ENCODE data around the gene FGF14. TPM values are rescaled to one million over a fixed set of nuclear protein-coding genes. Genes with fewer than 3 reads are reported as not detected.

FGF14 gene
- total RNA-seq, 1 donor from 2014 or later: 1.4 TPM

GRCh38 chr13:102145750-102146149 is 256.1 kb downstream of the FGF14 start:
- H3K4me3 ChIP-seq: no peak overlapping the region
- H3K27ac ChIP-seq: no peak overlapping the region
- H4K20me1 ChIP-seq (ENCODE audit: low read depth): no peaks in the 10 kb centered on the region
- no peaks in the 10 kb centered on the region for H3K9me3 ChIP-seq (ENCODE audit: low read depth)
- DNase-seq (ENCODE audit: low spot score): no peak
- H3K4me1 ChIP-seq: no peaks in the 10 kb centered on the region
- H3K36me3 ChIP-seq: no peaks in the 10 kb centered on the region
- TF ChIP-seq EZH2 (IDR thresholded peaks at IDR 0.05): no peak
- TF ChIP-seq EZH2phosphoT487 (IDR thresholded peaks at IDR 0.05): no peak
- TF ChIP-seq, protein P1, sequence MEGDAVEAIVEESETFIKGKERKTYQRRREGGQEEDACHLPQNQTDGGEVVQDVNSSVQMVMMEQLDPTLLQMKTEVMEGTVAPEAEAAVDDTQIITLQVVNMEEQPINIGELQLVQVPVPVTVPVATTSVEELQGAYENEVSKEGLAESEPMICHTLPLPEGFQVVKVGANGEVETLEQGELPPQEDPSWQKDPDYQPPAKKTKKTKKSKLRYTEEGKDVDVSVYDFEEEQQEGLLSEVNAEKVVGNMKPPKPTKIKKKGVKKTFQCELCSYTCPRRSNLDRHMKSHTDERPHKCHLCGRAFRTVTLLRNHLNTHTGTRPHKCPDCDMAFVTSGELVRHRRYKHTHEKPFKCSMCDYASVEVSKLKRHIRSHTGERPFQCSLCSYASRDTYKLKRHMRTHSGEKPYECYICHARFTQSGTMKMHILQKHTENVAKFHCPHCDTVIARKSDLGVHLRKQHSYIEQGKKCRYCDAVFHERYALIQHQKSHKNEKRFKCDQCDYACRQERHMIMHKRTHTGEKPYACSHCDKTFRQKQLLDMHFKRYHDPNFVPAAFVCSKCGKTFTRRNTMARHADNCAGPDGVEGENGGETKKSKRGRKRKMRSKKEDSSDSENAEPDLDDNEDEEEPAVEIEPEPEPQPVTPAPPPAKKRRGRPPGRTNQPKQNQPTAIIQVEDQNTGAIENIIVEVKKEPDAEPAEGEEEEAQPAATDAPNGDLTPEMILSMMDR (IDR thresholded peaks at IDR 0.05): no peak
- H3K9ac ChIP-seq: no peak overlapping the region
- H3K4me3 Mint-ChIP-seq: no peak overlapping the region
- no peak overlapping the region for H2AFZ ChIP-seq (replicated peaks)
- no peaks in the 10 kb centered on the region for H3K27me3 ChIP-seq
- no peaks in the 10 kb centered on the region for H3K9me3 Mint-ChIP-seq
- no peaks in the 10 kb centered on the region for H3K27me3 Mint-ChIP-seq (ENCODE audit: insufficient read depth, low read depth)
- no peaks in the 10 kb centered on the region for H3K79me2 ChIP-seq (ENCODE audit: low read depth)
- H3K4me2 ChIP-seq: no peak overlapping the region
- no peak overlapping the region for H3K27ac Mint-ChIP-seq
- no peaks in the 10 kb centered on the region for H3F3A ChIP-seq (ENCODE audit: low read depth)
- H3K36me3 Mint-ChIP-seq: no peaks in the 10 kb centered on the region
- H3K4me1 Mint-ChIP-seq: no peaks in the 10 kb centered on the region

GRCh38 chr13:102142473-102142826 is 259.4 kb downstream of the FGF14 start:
- Mint-ChIP-seq H3K36me3 (no peaks in the 10 kb centered on the region), H3K4me1 (no peaks in the 10 kb centered on the region), H3K27me3 (ENCODE audit: insufficient read depth, low read depth) (no peaks in the 10 kb centered on the region), H3K27ac (no peak overlapping the region), H3K4me3 (no peak overlapping the region), H3K9me3 (no peaks in the 10 kb centered on the region)
- no peak overlapping the region for H3K4me2 ChIP-seq
- H3K27me3 ChIP-seq: no peaks in the 10 kb centered on the region
- no peaks in the 10 kb centered on the region for H3K4me1 ChIP-seq
- H3F3A ChIP-seq (ENCODE audit: low read depth): no peaks in the 10 kb centered on the region
- no peaks in the 10 kb centered on the region for H3K79me2 ChIP-seq (ENCODE audit: low read depth)
- no peak overlapping the region for H2AFZ ChIP-seq (replicated peaks)
- DNase-seq (ENCODE audit: low spot score): no peak
- no peak overlapping the region for H3K9ac ChIP-seq
- no peaks in the 10 kb centered on the region for H3K36me3 ChIP-seq
- H4K20me1 ChIP-seq (ENCODE audit: low read depth): no peaks in the 10 kb centered on the region
- no peaks in the 10 kb centered on the region for H3K9me3 ChIP-seq (ENCODE audit: low read depth)
- no peak overlapping the region for H3K27ac ChIP-seq
- no peak overlapping the region for H3K4me3 ChIP-seq
- no peak for TF ChIP-seq EZH2phosphoT487 (IDR thresholded peaks at IDR 0.05)
- TF ChIP-seq EZH2 (IDR thresholded peaks at IDR 0.05): no peak
- TF ChIP-seq, protein P1 (IDR thresholded peaks at IDR 0.05): no peak

GRCh38 chr13:102141625-102142472 is 260.0 kb downstream of the FGF14 start:
- Histone ChIP-seq H3K4me3 (no peak overlapping the region), H4K20me1 (ENCODE audit: low read depth) (no peaks in the 10 kb centered on the region), H3K9me3 (ENCODE audit: low read depth) (no peaks in the 10 kb centered on the region), H3K27ac (no peak overlapping the region), H3K36me3 (no peaks in the 10 kb centered on the region), H3K4me2 (no peak overlapping the region), H2AFZ (replicated peaks) (no peak overlapping the region), H3K79me2 (ENCODE audit: low read depth) (no peaks in the 10 kb centered on the region), H3K4me1 (no peaks in the 10 kb centered on the region), H3K27me3 (no peaks in the 10 kb centered on the region), H3F3A (ENCODE audit: low read depth) (no peaks in the 10 kb centered on the region), H3K9ac (no peak overlapping the region)
- TF ChIP-seq, protein P1 (IDR thresholded peaks at IDR 0.05): peak; percentile 88
- no peak for TF ChIP-seq EZH2 (IDR thresholded peaks at IDR 0.05)
- no peak for TF ChIP-seq EZH2phosphoT487 (IDR thresholded peaks at IDR 0.05)
- H3K4me1 Mint-ChIP-seq: no peaks in the 10 kb centered on the region
- no peak overlapping the region for H3K27ac Mint-ChIP-seq
- no peaks in the 10 kb centered on the region for H3K36me3 Mint-ChIP-seq
- no peak overlapping the region for H3K4me3 Mint-ChIP-seq
- H3K27me3 Mint-ChIP-seq (ENCODE audit: insufficient read depth, low read depth): no peaks in the 10 kb centered on the region
- no peaks in the 10 kb centered on the region for H3K9me3 Mint-ChIP-seq
- DNase-seq (ENCODE audit: low spot score): peak; percentile 31

Data from neural progenitor cell (in vitro differentiated cells).